ENCODE measurements around the gene TRAPPC6A. TPM values are rescaled to one million over a fixed set of nuclear protein-coding genes. Genes with fewer than 3 reads are reported as not detected.

The TRAPPC6A gene
- total and polyA plus RNA-seq, 9 of the 15 experiments (the other 6 are each of a cell fraction or from before 2014, with no cell fraction given), result 0.82 to 23.6 (median 11.6) TPM

DNA sequence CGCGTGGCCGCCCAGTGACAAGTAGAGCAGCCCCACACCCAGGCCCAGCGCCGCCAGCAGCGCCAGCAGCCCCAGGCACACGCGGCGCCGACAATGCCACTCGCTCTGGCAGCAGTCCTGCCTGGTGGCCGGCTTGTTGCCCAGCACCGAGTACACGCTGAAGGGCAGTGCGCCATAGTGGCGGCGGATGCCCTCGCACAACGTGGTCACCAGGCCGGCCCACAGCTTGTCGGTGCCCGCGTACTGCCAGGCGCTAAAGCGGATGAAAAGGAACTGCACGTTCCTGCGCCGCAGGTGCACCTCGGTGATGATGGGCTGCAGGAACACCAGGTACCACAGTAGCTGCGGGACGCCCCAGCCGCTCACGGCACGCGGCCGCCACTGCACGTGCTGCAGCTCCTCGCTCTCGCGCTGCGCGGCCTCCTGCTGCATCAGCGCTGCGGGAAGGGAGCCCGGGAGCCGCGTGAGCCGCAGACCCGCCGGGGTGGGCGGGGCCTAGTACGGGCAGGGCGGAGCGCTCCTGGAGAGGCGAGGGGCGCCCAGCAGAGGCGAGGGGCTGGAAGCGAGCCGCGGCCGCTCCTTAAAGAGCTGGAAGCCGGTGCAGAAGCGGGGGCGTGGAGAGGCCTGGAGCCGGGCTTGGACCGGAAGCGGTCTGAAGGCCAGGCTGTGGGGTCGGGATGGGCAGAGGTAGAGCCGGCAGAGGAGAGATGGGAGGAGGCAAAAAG is 24.5 kb downstream of the TRAPPC6A start (continued):
- TF ChIP-seq, protein P1, sequence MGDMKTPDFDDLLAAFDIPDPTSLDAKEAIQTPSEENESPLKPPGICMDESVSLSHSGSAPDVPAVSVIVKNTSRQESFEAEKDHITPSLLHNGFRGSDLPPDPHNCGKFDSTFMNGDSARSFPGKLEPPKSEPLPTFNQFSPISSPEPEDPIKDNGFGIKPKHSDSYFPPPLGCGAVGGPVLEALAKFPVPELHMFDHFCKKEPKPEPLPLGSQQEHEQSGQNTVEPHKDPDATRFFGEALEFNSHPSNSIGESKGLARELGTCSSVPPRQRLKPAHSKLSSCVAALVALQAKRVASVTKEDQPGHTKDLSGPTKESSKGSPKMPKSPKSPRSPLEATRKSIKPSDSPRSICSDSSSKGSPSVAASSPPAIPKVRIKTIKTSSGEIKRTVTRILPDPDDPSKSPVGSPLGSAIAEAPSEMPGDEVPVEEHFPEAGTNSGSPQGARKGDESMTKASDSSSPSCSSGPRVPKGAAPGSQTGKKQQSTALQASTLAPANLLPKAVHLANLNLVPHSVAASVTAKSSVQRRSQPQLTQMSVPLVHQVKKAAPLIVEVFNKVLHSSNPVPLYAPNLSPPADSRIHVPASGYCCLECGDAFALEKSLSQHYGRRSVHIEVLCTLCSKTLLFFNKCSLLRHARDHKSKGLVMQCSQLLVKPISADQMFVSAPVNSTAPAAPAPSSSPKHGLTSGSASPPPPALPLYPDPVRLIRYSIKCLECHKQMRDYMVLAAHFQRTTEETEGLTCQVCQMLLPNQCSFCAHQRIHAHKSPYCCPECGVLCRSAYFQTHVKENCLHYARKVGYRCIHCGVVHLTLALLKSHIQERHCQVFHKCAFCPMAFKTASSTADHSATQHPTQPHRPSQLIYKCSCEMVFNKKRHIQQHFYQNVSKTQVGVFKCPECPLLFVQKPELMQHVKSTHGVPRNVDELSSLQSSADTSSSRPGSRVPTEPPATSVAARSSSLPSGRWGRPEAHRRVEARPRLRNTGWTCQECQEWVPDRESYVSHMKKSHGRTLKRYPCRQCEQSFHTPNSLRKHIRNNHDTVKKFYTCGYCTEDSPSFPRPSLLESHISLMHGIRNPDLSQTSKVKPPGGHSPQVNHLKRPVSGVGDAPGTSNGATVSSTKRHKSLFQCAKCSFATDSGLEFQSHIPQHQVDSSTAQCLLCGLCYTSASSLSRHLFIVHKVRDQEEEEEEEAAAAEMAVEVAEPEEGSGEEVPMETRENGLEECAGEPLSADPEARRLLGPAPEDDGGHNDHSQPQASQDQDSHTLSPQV (IDR thresholded peaks at IDR 0.05), result no peak
- TF ChIP-seq SMARCE1 (IDR thresholded peaks at IDR 0.05) (no peak), XRCC3 (IDR thresholded peaks at IDR 0.05) (no peak), RUNX1 (IDR thresholded peaks at IDR 0.05; ENCODE audit: low read depth) (no peak), ZNF436 (CRISPR knock-in tag; IDR thresholded peaks at IDR 0.05) (no peak), ETS2 (tag; IDR thresholded peaks at IDR 0.05; ENCODE audit: borderline replicate concordance, poor library complexity, severe bottlenecking) (no peak), EHMT2 (IDR thresholded peaks at IDR 0.05) (no peak), ZNF212 (CRISPR knock-in tag; IDR thresholded peaks at IDR 0.05) (no peak), ZNF584 (CRISPR knock-in tag; IDR thresholded peaks at IDR 0.05; ENCODE audit: low read depth) (no peak), OTX1 (CRISPR knock-in tag; IDR thresholded peaks at IDR 0.05) (no peak), BDP1 (IDR thresholded peaks at IDR 0.05; ENCODE audit: insufficient read depth, insufficient read length) (no peak), LARP7 (IDR thresholded peaks at IDR 0.05) (no peak), RB1 (IDR thresholded peaks at IDR 0.05; ENCODE audit: low read depth) (no peak), HDAC6 (IDR thresholded peaks at IDR 0.05; ENCODE audit: low read depth, low read length) (no peak), ZNF717 (CRISPR knock-in tag; IDR thresholded peaks at IDR 0.05) (no peak), CHD2 (IDR thresholded peaks at IDR 0.05; ENCODE audit: low read depth, low read length) (no peak; the same call in 1 of the 2 replicates), ZNF778 (CRISPR knock-in tag; IDR thresholded peaks at IDR 0.05) (no peak), NR3C1 (CRISPR knock-in tag; IDR thresholded peaks at IDR 0.05) (peak; percentile 75; the same call in 1 of the 2 replicates)
- TF ChIP-seq, protein P2, sequence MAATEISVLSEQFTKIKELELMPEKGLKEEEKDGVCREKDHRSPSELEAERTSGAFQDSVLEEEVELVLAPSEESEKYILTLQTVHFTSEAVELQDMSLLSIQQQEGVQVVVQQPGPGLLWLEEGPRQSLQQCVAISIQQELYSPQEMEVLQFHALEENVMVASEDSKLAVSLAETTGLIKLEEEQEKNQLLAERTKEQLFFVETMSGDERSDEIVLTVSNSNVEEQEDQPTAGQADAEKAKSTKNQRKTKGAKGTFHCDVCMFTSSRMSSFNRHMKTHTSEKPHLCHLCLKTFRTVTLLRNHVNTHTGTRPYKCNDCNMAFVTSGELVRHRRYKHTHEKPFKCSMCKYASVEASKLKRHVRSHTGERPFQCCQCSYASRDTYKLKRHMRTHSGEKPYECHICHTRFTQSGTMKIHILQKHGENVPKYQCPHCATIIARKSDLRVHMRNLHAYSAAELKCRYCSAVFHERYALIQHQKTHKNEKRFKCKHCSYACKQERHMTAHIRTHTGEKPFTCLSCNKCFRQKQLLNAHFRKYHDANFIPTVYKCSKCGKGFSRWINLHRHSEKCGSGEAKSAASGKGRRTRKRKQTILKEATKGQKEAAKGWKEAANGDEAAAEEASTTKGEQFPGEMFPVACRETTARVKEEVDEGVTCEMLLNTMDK (IDR thresholded peaks at IDR 0.05; ENCODE audit: borderline replicate concordance, insufficient read depth, low read depth, low read length, poor library complexity, severe bottlenecking), result no peak
- TF ChIP-seq, protein P3, sequence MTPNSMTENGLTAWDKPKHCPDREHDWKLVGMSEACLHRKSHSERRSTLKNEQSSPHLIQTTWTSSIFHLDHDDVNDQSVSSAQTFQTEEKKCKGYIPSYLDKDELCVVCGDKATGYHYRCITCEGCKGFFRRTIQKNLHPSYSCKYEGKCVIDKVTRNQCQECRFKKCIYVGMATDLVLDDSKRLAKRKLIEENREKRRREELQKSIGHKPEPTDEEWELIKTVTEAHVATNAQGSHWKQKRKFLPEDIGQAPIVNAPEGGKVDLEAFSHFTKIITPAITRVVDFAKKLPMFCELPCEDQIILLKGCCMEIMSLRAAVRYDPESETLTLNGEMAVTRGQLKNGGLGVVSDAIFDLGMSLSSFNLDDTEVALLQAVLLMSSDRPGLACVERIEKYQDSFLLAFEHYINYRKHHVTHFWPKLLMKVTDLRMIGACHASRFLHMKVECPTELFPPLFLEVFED (CRISPR knock-in tag; conservative IDR thresholded peaks at IDR 0.05), result no peak

Measured in K562 (cell line).